ENCODE data around the gene UNCX.

UNCX gene

DNA sequence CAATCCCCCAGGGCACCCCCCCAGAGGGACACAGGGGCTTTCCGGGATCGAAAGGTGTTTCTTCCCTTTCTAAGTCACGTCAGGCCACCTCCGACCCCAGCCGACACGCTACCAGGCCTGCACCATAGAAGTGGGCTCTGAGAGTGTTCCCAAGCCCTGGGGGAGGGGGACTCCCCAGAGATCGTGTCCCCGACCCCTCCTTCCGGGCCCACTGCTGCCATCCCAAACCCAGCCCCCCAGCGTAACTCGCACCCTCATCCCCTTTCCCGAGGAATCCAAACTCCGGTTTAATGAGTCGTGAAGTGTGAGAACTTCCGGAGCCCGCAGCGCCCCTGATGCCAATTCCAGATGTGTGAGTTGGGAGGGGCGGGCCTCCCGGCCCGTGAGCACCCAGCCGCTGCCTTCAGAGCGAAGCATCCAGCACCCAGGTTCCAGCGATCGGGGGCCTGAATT lies 11.3 kb downstream of the UNCX start:
- DNase-seq (ENCODE audit: low spot score), result no peak

DNA sequence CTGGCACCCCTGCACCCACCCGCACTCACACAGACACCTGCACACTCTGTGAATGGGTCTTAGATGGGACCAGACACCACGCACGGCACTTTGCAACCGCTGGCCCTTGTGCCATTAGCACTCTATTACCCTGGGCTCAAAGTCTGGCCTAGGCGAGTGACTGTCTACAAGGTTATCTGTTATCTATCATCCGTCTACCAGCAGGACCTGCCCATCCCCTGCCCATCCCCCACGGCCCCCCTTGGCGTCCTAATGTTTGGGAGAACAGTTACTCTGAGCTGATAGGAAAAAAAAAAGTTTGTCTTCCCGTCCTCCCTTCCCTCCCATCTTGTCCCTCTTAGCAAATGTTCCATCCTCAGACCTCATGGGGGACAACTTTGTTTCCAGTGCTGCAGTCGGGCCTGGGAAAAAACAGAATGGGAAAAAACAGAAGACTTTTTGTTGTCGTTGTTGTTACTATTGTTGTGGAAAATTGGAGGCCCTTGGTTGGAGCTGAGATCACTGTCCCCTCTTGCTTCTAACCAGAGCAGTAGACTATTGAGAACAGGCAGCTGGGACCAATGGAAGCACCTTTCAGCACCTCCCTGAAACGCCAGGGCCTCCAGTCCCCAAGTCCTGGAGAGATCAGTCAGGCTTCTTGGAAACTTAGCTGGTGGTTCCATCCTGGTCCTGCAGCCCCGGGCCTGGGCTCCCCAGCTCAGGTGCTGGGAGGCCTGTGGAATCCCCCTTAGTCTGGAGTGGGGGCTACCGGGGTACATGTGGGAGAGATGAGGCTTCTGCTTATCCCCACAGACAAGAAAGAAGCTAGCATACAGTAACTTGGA lies 12.2 kb downstream of the UNCX start:
- DNase-seq (ENCODE audit: low spot score), result no peak

DNA sequence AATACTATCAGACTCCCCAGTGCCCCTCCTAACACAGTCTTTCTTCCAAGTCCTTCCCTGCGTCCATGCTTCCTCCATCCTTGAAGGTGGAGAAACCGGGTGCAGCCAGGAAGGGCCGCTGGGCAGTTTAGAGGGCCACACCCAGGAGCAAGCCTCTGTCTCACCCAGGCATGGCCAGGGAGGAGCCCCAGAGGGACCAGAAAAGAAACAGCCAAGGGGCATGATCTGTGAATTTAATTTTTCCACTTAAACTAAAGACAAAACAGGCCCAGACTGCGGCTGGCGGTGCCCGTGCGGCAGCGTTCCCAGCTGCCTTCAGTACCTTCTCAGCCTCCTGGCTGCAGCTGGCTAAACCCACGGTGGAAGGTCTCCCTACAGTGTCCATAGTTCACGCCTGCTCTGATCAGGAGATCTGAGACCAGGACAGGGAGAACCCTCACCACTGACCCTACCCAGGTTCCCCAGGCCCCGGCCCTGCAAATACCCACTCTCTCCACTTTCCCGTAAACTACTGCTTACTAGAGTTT lies 12.9 kb downstream of the UNCX start:
- DNase-seq (ENCODE audit: low spot score), result no peak

GRCh38 chr7:1246160-1246870 lies 13.6 kb downstream of the UNCX start:
- no peak for DNase-seq (ENCODE audit: low spot score)

DNA sequence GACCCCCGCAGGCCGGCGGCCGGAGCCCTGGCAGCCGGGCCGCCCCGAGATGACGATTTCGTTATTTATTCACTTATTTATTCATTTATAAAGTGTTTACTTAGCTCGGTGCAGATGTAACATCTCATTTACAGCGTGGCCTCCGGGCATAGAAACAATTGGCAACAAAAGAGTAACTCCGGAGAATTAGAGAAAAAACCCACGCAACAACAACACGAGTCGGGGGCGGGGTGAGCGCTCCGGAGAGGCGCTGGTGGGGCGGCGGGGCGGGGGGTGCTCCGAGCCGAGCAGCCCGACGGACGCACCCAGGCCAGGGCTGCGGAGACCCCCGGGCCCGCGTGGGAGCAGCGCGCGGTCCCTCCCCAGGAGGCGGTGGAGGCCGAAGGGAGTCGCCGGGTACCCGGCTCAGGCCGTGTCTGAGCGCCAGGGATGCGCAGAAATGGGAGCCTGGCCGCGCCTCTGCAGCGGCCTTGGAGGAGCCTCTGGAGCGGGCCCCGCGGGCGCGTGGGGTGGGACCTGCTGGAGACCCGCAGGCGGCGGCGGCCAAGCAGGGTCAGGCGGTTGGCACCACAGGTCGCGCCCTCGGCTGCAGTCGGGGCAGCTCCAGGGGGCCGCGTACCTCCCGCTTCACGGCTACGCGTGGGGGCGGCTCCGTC lies 14.3 kb downstream of the UNCX start:
- DNase-seq (ENCODE audit: low spot score), result no peak

DNA sequence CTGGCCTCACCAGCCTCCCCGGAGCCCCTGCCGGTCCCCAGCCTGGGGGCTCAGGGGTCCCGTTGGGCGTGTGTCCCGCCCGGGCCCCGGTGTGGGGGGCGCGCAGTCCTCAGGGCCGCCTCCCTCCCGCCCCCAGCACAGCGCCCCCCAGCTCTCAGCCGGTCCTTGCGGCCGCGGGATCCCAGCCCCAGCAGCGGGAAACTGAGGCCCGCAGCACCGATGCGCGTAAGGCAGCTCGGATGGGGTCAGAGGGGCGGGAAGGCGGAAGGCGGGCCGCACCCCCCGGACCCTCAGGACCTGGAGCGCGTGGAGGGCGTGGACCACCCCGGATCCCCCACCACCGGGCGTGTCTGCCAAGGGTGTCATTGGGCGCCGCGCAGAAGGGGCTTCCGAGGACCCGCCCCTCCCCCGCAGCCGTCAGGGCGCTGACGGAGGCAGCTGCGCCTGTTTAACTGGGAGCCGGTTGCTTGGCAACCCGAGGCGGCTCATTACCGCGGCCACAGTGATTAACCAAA lies 14.9 kb downstream of the UNCX start:
- peak; percentile 80 for DNase-seq (ENCODE audit: low spot score)

DNA sequence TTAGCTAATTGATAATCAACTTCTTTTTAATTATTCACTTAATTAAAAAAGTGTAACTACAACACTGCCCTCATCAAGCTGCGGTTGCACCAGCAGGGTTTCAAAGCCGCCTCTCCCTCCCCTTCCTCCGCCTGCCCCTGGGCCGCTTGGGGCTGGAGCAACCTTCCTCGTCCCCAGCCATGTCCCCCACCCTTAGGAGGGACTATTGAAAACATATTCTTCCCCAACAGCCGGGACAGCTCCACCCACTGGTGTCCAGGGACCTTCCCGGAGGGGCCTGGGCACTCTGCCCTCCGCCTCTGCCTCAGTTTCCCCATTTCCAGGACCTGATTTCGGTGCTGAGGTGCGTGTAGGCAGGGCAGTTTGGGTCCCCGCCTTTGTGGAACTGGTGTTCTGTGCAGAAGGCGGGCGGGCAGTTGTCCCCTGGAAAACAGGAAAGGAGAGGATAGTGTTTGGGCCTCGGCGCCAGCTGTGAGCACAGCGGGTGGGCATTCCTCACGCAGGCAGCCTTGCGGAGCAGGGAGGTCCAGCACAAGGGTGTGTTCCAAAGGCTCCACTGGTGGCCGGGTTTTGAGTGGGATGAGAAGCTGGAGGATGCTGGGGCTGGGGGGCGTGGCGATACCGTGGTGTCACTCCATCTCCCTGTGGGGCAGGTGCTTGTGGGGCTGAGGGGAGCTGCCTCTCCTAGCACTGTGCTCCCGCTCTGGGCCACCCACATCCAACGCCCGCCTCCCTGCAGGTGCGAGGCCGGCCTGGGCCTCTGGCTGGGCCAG lies 15.7 kb downstream of the UNCX start:
- DNase-seq (ENCODE audit: low spot score), result no peak

DNA sequence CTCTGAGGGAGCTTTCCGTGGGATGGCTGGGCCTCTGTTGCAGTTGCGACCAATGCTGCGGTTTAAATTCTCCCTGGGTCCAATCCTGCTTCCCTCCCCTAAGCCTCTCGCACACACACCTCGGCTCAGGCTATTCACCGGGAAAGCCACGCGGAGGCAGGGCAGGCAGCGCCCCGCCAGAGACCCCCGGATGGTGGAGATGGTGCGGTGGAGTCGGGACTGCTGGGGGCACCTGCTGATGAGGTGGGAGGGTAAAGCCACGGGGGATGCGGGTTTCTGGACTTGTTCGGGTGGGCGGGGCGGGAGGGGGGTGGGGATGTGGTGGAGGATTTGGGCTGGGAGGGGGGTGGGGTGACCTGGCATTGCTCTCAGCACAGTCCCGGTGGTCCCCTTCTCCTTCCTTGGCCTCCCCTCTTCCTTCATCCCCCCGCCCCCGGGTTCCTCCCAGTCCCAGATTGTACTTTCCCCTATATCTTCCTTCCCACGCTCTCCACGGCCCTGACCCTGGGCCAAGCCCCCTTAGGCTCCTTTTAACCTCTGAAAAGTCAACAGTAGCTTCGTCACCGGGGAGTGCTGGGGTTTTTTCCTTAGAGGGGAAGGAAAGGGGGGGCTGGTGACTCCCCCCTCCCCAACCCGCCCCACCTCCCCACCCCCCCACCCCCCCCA lies 16.4 kb downstream of the UNCX start:
- no peak for DNase-seq (ENCODE audit: low spot score)

- no peak for DNase-seq (ENCODE audit: low spot score)
These were observed 17.1 kb downstream of the UNCX start for GRCh38 chr7:1249731-1250130.

- no peak for DNase-seq (ENCODE audit: low spot score)
These were observed 18.2 kb downstream of the UNCX start for GRCh38 chr7:1250901-1251300.

- no peak for DNase-seq (ENCODE audit: low spot score)
These were observed 19.3 kb downstream of the UNCX start for GRCh38 chr7:1251796-1252539.

GRCh38 chr7:1252540-1253090 lies 19.9 kb downstream of the UNCX start:
- DNase-seq (ENCODE audit: low spot score), result no peak

DNA sequence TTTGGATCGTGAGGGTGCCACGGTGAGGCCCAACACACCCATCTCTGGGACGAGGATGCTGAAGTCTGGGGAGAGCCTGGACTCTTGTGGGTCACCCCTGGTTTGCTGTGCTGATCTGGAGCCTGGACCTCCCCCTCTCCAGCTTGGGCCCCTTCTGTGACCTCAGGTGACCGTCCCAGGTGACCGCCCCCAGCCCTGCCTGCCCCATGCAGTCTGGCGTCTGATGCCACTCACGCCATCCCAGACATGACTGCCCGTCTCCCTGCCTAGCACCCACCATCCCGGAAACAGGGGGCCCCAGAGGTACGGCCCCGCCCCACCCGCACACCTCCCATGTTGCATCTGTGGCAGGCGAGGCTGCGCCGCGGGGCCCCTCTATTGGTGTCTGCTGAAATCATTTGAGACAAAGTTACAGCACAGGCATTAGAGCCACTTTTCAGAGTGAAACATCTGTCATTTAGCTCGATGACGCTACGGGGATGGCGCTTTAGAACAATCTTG lies 21.1 kb downstream of the UNCX start:
- DNase-seq (ENCODE audit: low spot score), result no peak

GRCh38 chr7:1254281-1255079 lies 21.8 kb downstream of the UNCX start:
- no peak for DNase-seq (ENCODE audit: low spot score)

DNA sequence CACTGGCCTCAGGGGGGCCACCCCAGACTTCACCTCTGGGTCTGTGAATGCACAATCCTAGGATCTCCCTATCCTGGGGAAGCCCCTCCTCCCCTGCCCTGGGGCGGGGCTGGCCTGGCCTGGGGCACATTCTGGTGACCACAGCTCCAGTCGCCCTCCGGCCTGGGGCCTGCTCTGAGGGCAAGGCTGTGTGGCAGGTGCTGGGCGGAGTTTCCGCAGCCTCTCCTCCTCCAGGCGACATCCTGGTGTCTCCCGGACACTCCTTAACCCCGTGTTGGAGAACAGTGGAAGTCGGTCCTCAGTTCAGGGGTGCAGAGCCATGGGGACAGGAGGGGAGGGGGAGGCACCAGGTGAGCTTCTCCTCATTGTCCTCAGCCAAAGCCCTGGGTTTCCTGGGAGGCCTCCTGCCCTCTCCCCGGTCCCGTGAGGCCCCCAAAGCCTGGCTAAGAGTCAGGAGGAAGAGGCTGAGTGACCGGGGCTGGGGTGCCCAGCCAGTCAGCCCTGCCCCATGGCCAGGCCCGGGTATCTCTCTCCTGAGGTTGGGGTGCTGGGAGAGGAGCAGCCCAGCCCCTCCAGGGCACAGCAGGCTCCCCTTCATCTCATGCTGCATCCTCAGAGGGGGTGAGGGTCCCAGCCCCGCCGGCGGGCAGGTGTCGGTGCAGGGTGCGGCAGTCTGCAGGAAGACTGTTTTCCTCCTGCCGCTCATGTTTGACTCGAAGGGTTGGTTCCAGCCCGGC lies 22.6 kb downstream of the UNCX start:
- no peak for DNase-seq (ENCODE audit: low spot score)

GRCh38 chr7:1255817-1256340 lies 23.2 kb downstream of the UNCX start:
- no peak for DNase-seq (ENCODE audit: low spot score)

DNA sequence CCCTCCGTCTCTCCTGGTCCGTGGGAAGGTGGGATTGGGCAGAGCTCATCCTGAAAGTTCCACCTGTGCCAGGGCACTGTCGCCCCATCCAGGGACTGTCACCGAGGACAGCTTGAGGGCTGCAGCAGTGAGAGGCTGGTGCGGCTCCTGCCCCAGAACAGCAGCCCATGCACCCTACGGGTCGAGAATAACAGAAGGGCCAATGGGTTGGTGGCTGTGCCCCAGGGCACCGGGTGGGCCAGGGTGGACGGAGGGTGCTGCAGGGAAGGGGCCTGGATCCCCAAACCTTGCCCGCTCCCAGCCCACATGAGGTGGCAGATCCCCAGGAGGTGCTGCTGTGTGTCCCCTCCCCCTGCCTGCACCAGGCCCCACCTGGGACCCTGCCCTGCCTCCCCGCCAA lies 23.9 kb downstream of the UNCX start:
- DNase-seq (ENCODE audit: low spot score), result no peak

DNA sequence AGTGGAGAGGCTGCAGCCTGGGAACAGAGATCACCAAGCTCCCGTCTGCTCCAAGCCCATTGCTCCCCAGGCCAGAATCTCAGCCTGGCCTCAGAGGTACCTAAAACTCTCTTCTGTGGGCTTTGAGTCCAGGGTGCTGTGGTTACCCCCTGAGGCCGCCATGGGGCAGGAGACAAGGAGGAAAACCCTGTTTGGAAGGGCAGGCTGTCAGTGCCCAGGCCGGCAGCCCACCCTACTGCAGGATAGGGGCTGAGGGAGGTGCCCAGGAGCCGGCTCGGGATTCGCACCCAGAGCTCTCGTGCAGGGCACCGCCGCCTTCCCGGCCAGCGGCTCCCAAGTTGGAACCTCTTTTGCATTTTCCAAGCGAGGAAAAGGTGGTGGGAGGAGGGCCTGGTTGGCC lies 24.5 kb downstream of the UNCX start:
- no peak for DNase-seq (ENCODE audit: low spot score)

Data from iPS-NIHi11 (cell line).